Measurements from ENCODE around the gene ITPRID2.
A peak's percentile ranks its signal among the peaks of the same experiment; 100 is the strongest.

The ITPRID2 gene
- 118 to 226 (median 184) reads per million in 18 experiments for total RNA-seq

GRCh38 chr2:181891258-181891965, at the start of gene ITPRID2:
Gene ITPRID2, plus strand, starts transcription at chr2:181891730. Its CDS starts 337 bp downstream, at chr2:181892067.
- DNase-seq, result peak; percentile 90 to 95

DNA sequence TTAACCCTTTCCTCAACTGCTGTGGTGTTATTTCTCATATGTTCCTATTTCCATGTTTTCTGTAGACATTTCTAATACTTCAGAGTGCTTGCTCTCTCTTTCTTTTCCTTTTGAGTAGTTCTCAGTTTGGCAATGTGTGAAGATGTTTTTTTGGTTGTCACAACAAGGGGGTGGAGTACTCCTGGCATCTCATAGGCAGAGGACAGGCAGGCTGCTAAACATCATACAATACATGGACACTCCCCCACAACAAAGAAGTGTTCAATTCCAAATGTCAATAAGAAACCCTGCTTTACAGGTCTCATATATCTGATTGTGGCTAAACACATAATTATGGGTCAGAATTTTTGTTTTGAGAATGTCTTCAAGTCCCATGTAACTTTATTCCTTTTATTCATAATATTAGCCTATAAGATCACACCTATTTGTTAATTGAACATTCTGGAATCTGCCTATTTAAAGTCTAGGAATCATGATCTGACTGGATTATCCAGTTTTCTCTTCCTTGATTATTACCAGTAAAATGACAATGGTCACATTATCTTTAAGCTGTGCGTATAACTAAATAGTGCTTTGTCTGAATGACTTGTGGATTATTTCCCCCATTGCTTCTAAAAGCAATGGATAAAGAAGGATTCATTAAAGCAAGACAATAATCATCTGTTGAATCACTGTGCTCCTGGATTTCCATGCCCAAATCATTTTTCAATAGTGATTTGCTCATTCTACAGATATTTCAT, 46.8 kb upstream of the ITPRID2 start:
- no peak for DNase-seq

DNA sequence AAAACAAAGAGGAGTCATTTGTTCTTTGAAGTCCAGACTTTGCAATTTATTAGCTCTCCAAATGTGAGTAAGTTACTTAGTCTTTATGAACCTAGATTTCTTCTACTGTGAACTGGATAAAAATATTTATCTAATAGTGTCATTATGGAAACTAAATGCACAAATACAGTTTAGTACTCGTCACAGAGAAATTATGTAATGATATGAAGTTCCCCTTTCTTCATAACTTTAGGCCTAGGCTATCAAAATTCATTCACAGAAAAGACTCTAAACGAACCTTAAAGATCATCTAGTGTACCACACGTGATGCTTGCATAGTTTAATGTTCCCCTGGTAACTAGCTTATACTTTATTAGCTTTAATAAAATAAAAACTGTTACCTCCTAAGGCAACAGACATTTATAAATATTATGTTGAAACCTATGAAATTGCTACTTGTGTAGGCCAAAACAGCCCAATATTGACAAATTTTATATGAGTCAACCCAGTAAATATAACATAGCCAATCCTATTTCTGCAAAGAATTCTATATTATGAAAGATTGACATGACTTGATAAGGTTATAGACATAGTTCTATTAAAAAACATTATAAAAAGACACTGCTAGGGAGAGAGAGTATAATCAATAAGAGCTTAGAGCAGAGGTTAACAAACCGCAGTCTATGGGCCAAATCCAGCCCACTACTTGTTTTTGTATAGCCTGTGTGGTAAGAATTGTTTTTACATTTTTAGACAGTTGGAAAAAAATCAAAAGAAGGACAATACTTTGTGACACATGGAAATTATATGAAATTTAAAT, 44.9 kb upstream of the ITPRID2 start:
- peak; percentile 16 to 82 for DNase-seq

DNA sequence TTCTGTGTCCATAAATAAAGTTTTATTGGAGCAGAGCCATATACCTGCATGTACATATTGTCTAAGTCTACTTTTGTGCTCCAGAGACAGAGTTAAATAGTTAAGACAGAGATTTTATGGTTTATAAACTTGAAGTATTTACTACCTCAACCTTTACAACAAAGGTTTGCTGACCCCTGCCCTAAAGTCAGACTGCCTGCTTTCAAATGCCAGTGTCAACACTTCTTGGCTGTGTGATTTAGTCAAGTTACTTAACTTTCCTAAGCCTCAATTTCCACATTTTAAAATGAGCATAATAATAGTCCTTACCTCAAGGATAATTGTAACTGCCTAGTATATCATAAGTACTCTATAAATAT, 44.4 kb upstream of the ITPRID2 start:
- peak in 1 of 2 donors; percentile 12 for DNase-seq

DNA sequence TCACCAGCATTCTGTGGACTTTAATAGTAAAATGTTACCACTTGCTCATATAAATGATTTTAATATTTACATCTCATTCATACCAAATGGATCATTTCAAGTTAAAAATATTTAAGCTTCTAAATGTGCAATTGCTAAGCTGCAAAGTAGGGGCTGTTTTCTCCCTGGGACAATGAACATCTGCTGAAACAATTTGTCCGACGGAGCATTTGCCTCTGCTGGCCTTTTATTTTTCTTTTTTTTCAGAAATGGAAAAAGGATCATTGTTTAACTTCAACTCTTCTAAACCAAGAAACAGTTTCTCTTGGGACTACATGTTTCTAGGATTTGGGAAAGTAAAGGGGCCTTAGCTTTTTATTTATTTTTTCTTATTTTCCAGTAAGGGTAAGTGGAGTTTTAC, 43.8 kb upstream of the ITPRID2 start:
- no peak for DNase-seq

DNA sequence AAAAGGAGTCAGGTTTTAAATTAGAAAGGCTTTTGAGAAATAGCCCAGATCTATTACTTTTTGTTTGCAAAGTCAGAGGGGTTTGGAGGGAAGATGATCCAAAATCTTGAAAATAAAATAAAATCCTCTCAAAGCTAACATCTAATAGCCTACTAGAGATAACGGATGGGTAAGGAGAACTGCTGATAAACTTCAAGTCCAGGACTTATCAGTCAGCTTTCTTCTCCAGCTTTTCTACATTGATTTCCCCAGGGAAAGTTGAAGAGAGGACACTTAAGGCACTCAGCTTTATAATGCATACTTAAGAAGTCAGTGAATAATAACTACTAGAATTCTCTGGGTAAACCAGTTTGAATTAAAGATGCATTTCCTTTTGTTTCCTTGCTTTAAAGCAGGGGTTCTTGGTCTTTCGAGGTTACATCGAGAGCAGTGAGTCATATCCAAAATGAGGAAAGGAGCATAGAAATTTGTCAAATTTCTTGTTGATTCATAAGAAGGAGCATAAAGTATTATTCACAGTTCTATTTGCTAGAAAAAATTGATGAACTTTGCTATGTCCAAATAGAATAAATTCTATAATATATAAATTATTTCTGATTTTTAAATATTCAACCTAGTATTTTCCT, 43.2 kb upstream of the ITPRID2 start:
- peak; percentile 39 to 67 for DNase-seq

GRCh38 chr2:181849601-181850000, 41.9 kb upstream of the ITPRID2 start:
- no peak for DNase-seq

- DNase-seq, result peak; percentile 29 to 86
Observed at GRCh38 chr2:181850936-181851560, 40.5 kb upstream of the ITPRID2 start.

GRCh38 chr2:181851726-181852125, 39.8 kb upstream of the ITPRID2 start:
- no peak for DNase-seq

DNA sequence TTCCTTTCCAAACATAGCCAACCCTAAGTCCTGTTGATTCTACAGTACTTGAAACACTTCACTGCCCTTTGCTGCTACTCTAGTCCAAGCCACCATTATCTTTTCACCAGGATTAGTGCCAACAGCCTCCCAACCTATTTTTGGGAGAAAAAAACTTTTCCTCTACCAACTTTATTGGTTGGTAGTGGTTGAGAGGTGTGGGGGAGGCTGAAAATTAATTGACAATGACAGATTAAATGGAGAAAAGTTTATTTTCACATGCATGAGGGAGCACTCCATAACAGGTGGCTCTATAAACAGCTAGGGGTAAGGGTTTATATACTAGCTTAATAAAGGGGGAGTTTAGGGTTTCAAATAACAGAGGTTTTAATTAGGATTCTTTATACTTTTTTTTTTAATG, 37.8 kb upstream of the ITPRID2 start:
- DNase-seq, result no peak

DNA sequence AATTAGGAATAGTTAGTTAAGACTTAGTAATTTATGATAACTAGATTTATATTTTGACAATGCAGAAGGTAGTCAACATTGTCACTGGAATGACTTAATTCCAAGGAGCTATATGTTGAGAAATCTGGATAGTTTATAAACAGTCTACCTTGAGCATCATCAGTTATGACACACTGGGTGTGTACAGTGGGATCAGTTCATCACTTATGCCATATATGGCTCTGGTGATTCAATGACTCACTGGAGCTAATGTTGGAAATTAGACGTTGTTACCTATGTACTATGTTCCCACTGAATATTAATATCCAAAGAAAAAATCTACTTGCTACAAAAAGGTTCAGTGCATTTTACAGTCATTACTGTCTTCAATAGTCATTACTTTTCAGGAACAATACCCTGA, 34.0 kb upstream of the ITPRID2 start:
- no peak for DNase-seq

GRCh38 chr2:181858600-181858999, 32.9 kb upstream of the ITPRID2 start:
- no peak for DNase-seq

GRCh38 chr2:181859123-181859522, 32.4 kb upstream of the ITPRID2 start:
- DNase-seq, result no peak

DNA sequence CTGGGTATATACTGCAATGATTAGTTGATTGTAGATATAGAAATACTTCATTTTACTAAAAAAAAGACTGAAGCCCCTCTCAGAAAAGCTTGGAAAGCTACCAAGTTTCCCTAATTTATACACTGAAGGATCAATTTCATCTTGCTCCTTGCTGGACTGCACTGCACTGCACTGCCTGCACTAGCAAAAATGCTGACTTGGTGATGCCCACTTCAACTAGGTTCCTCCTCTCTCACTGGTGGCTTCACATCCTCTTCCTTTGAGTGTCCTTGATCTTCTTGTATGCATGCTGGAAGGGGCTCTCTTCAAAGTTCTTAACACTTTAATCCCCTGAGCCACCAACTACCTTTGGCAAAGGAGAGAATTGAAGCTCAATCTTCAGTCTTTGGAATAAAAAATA, 31.7 kb upstream of the ITPRID2 start:
- peak in 1 of 2 donors; percentile 11 for DNase-seq

DNA sequence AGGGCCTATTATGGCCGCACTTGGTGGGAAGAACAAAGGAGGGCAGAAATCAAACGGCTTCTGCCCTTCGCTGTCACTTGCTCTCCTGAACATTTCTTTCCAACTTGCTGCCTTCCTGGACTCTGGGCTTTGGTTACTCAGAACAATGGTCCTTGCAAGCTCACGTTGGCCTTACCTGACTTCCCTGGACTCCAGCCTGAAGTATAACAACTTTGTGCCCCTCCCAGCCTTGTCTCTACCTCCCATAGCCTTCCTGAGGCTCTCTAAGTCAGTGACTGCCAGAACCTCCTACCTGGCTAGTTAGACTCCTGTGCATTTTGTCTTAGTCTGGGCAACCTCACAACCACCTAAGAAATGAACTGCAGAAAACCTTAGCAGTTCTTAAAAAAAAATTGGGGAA, 30.2 kb upstream of the ITPRID2 start:
- no peak for DNase-seq

DNA sequence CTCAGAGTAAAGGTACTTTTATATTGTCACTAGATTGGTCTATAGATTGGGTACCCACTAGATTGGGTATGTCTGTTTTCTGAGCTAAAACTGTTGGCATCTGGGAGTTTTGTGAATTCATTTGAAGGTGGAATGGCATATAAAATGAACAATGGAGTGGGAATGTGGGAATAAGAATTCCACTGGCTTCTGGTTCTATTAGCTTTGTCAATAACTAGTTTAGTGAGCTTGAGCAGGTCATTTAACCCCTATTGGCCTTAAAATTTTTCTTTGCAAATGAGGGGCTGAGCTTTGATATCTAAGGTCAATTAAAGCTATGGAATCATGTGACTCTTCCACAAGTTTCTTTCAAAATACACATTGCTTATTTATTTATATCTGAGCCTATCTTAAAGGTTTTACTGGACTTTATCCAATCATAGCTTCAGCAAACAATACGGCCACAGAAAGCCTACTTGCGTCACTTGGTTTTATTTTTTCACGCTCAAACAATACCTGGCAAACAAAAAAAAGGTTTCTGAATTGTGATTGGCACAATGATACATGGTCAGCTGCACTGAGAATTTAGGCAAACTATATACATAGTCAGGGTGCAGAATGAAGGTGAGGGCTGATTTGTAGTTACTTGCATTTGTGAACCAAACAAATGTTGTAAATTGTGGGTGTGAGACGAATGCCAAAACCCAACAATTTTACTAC, 28.8 kb upstream of the ITPRID2 start:
- DNase-seq, result no peak

GRCh38 chr2:181872178-181872577, 19.4 kb upstream of the ITPRID2 start:
- DNase-seq, result no peak

GRCh38 chr2:181876614-181877063, 14.9 kb upstream of the ITPRID2 start:
- DNase-seq, result peak in 1 of 2 donors; percentile 30

DNA sequence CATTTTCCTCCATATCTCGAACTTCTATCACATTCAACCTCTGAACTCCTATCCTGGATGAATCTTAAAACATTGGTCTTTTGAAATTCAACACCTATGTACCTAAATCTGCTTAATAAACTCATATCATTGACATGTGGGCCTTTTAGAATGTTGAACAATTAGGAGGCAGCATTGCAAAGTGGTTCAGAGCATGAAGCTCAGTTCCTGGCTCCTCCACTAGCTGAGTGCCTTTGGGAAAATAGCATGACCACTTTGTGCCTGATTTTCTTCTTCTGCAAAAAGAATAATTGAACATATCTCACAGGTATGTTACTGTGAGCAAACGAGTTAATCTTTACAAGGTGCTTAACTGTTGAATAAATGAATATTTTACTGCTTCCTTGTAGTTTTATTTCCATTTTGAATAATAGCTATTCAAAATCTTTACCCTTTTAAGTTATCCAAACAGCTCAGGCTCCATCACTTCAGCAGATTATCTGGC, 14.3 kb upstream of the ITPRID2 start:
- no peak for DNase-seq

GRCh38 chr2:181878448-181878847, 13.1 kb upstream of the ITPRID2 start:
- no peak for DNase-seq

DNA sequence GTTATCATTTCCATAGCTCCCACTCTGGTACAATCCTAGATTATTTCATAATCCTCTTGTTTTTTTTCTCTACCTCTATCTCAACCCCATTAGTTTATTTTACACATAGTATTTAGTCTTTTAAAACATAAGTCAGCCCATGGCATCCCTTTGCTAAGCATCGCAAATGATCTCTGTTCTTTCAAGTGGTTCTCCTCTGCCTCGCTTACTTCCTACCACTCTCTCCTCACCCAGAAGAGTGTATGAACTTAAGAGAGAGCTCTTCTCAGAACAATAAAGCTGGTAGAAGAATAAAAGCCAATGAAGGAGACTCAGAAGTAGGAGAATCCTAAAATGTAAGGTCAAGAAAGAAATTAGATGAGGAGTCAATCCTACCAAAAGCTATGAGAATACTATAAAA, 12.2 kb upstream of the ITPRID2 start:
- no peak for DNase-seq

Data from inflammatory macrophage (primary cell).